H1 (cell line): ENCODE results near the gene SLC9A4. TPM values are rescaled to one million over a fixed set of nuclear protein-coding genes. Genes with fewer than 3 reads are reported as not detected.

ENCODE experiments used
- CBX8 ChIP-seq: fragments of 300-800, 300-1000 bp; sonication (generic); IDR thresholded peaks from 2 replicates; pipeline ENCODE4 v1.7.1; 2016; ENCODE audit warnings: low read depth, low read length, borderline replicate concordance
- CHD2 ChIP-seq: IDR thresholded peaks from 2 replicates; pipeline ENCODE4 v1.6.1; 2012; ENCODE audit warnings: low read length, improper control_type of control experiment
- EGR1 ChIP-seq: IDR thresholded peaks from 2 replicates; pipeline ENCODE4 v1.6.1; 2011; ENCODE audit warnings: low read depth, low read length, borderline replicate concordance
- HDAC2 ChIP-seq, 2 experiments: fragments of 300-600 bp in 1 of 2; sonication (generic) in 1 of 2; IDR thresholded peaks; 2 replicates each; pipeline ENCODE4 v1.6.1; 2011 to 2012; ENCODE audit warnings: low read depth in 2 of 2, low read length in 2 of 2, mild to moderate bottlenecking in 2 of 2, moderate library complexity in 2 of 2, borderline replicate concordance in 1 of 2, inconsistent platforms in 1 of 2
- KDM5A ChIP-seq: fragments of 200-600 bp; IDR thresholded peaks from 2 replicates; pipeline ENCODE4 v1.7.1; 2012; ENCODE audit warnings: mild to moderate bottlenecking, low read length, inconsistent platforms, mixed read lengths
- NRF1 ChIP-seq: IDR thresholded peaks from 2 replicates; pipeline ENCODE4 v1.6.1; 2011; ENCODE audit warnings: mild to moderate bottlenecking, low read depth, low read length, improper control_type of control experiment
- SIX5 ChIP-seq: IDR thresholded peaks from 2 replicates; pipeline ENCODE4 v1.6.1; 2011; ENCODE audit warnings: mild to moderate bottlenecking, low read depth, low read length
- TEAD4 ChIP-seq: IDR thresholded peaks from 2 replicates; pipeline ENCODE4 v1.6.1; 2012; ENCODE audit warnings: low read depth, low read length, inconsistent platforms, mixed read lengths
- polyA plus RNA-seq, 7 experiments: library from polyadenylated mRNA; depleted of rRNA in 3 of 7; stranded (reverse) in 5 of 7; unstranded in 2 of 7; fragments of >200 nt in 5 of 7; fragments of 200-250 nt in 2 of 7; gene quantifications; 1 replicate in 5 of 7; 2 replicates in 1 of 7; 4 replicates in 1 of 7; pipeline versions ENCODE4 v1.2.1 to v1.2.3, GENCODE V29; 2011 to 2013; ENCODE audit warnings: missing spikeins in 2 of 7, mixed read lengths in 2 of 7
- total RNA-seq: library from RNA; stranded (reverse); fragmentation: NEBNext Ultra II Directional; extraction: Animal tissue kit (Norgen Biotek cat#: 25700); gene quantifications from 2 replicates; pipeline ENCODE4 v1.2.1, GENCODE V29; 2021
- TF ChIP-seq, protein P1 (sequence below): fragments of 300-600 bp; sonication (generic); IDR thresholded peaks from 2 replicates; pipeline ENCODE4 v1.7.1; 2012; ENCODE audit warnings: low read length, moderate library complexity, mild to moderate bottlenecking, inconsistent platforms; ENCODE audit not compliant: insufficient replicate concordance
- TF ChIP-seq, protein P2 (sequence below), 3 experiments: IDR thresholded peaks; 1 replicate in 2 of 3; 2 replicates in 1 of 3; pipeline versions ENCODE4 v1.5.1 to v1.6.1; 2011; ENCODE audit warnings: low read length in 3 of 3, mild to moderate bottlenecking in 3 of 3, inconsistent platforms in 2 of 3, low read depth in 1 of 3, moderate library complexity in 1 of 3; ENCODE audit not compliant: insufficient read depth in 1 of 3; ENCODE audit errors: control extremely low read depth in 1 of 3

Gene SLC9A4
- total and polyA plus RNA-seq, 2 of the 8 experiments (the other 6 are each of a cell fraction or from before 2014, with no cell fraction given) = not detected

DNA sequence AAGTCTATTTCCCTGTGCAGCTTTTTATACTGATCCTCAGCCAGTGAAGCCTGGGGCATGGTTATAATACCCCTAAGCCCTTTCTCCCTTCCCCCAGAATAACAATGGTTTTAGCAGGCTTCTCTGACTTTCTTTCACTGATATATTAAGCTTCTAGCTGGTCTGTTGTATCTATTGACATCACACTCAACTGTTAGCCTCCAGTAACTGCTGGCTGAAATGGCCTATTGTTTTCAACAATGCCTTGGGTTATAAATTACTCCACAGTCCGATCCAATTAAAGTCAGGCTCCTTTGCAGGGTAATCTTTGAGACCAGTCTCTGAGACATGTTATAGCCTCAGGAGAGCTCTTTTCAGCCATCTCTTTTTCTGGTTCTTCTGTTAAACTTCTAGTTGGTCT is 2.9 kb upstream of the SLC9A4 start (continued):
- TF ChIP-seq, protein P1, sequence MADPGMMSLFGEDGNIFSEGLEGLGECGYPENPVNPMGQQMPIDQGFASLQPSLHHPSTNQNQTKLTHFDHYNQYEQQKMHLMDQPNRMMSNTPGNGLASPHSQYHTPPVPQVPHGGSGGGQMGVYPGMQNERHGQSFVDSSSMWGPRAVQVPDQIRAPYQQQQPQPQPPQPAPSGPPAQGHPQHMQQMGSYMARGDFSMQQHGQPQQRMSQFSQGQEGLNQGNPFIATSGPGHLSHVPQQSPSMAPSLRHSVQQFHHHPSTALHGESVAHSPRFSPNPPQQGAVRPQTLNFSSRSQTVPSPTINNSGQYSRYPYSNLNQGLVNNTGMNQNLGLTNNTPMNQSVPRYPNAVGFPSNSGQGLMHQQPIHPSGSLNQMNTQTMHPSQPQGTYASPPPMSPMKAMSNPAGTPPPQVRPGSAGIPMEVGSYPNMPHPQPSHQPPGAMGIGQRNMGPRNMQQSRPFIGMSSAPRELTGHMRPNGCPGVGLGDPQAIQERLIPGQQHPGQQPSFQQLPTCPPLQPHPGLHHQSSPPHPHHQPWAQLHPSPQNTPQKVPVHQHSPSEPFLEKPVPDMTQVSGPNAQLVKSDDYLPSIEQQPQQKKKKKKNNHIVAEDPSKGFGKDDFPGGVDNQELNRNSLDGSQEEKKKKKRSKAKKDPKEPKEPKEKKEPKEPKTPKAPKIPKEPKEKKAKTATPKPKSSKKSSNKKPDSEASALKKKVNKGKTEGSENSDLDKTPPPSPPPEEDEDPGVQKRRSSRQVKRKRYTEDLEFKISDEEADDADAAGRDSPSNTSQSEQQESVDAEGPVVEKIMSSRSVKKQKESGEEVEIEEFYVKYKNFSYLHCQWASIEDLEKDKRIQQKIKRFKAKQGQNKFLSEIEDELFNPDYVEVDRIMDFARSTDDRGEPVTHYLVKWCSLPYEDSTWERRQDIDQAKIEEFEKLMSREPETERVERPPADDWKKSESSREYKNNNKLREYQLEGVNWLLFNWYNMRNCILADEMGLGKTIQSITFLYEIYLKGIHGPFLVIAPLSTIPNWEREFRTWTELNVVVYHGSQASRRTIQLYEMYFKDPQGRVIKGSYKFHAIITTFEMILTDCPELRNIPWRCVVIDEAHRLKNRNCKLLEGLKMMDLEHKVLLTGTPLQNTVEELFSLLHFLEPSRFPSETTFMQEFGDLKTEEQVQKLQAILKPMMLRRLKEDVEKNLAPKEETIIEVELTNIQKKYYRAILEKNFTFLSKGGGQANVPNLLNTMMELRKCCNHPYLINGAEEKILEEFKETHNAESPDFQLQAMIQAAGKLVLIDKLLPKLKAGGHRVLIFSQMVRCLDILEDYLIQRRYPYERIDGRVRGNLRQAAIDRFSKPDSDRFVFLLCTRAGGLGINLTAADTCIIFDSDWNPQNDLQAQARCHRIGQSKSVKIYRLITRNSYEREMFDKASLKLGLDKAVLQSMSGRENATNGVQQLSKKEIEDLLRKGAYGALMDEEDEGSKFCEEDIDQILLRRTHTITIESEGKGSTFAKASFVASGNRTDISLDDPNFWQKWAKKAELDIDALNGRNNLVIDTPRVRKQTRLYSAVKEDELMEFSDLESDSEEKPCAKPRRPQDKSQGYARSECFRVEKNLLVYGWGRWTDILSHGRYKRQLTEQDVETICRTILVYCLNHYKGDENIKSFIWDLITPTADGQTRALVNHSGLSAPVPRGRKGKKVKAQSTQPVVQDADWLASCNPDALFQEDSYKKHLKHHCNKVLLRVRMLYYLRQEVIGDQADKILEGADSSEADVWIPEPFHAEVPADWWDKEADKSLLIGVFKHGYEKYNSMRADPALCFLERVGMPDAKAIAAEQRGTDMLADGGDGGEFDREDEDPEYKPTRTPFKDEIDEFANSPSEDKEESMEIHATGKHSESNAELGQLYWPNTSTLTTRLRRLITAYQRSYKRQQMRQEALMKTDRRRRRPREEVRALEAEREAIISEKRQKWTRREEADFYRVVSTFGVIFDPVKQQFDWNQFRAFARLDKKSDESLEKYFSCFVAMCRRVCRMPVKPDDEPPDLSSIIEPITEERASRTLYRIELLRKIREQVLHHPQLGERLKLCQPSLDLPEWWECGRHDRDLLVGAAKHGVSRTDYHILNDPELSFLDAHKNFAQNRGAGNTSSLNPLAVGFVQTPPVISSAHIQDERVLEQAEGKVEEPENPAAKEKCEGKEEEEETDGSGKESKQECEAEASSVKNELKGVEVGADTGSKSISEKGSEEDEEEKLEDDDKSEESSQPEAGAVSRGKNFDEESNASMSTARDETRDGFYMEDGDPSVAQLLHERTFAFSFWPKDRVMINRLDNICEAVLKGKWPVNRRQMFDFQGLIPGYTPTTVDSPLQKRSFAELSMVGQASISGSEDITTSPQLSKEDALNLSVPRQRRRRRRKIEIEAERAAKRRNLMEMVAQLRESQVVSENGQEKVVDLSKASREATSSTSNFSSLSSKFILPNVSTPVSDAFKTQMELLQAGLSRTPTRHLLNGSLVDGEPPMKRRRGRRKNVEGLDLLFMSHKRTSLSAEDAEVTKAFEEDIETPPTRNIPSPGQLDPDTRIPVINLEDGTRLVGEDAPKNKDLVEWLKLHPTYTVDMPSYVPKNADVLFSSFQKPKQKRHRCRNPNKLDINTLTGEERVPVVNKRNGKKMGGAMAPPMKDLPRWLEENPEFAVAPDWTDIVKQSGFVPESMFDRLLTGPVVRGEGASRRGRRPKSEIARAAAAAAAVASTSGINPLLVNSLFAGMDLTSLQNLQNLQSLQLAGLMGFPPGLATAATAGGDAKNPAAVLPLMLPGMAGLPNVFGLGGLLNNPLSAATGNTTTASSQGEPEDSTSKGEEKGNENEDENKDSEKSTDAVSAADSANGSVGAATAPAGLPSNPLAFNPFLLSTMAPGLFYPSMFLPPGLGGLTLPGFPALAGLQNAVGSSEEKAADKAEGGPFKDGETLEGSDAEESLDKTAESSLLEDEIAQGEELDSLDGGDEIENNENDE = no peak
- TF ChIP-seq, protein P2, sequence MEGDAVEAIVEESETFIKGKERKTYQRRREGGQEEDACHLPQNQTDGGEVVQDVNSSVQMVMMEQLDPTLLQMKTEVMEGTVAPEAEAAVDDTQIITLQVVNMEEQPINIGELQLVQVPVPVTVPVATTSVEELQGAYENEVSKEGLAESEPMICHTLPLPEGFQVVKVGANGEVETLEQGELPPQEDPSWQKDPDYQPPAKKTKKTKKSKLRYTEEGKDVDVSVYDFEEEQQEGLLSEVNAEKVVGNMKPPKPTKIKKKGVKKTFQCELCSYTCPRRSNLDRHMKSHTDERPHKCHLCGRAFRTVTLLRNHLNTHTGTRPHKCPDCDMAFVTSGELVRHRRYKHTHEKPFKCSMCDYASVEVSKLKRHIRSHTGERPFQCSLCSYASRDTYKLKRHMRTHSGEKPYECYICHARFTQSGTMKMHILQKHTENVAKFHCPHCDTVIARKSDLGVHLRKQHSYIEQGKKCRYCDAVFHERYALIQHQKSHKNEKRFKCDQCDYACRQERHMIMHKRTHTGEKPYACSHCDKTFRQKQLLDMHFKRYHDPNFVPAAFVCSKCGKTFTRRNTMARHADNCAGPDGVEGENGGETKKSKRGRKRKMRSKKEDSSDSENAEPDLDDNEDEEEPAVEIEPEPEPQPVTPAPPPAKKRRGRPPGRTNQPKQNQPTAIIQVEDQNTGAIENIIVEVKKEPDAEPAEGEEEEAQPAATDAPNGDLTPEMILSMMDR (IDR thresholded peaks at IDR 0.05; ENCODE audit: control extremely low read depth in 1 of 3, insufficient read depth in 1 of 3, low read depth in 1 of 3, low read length in 3 of 3) = no peak
- TF ChIP-seq SIX5 = no peak
- no peak for TF ChIP-seq CBX8
- TF ChIP-seq TEAD4 = no peak
- no peak for TF ChIP-seq EGR1
- TF ChIP-seq CHD2 = no peak
- TF ChIP-seq HDAC2 (IDR thresholded peaks at IDR 0.05; ENCODE audit: borderline replicate concordance in 1 of 2, low read depth in 2 of 2, low read length in 2 of 2) = no peak
- TF ChIP-seq KDM5A = no peak
- no peak for TF ChIP-seq NRF1
